DOHH2 (cell line): ENCODE measurements around the gene SYNCRIP.
"Not testable (repeated sequence)": the region's sequence is repeated elsewhere in the genome, so short reads cannot be mapped to it uniquely, and the experiment has no call there.

Experiments used
- H3F3A ChIP-seq: fragments of 200-600 bp; sonication (generic), shearing (Covaris generic); 2 replicates; pipeline ENCODE4 v1.6.0; 2016; ENCODE audit warnings: antibody characterized with exemption, mild to moderate bottlenecking; ENCODE audit not compliant: control insufficient read depth, insufficient read depth
- H3K27ac ChIP-seq: fragments of 200-600 bp; sonication (generic); 2 replicates; pipeline ENCODE4 v1.5.1; 2014; ENCODE audit warnings: low read depth, mild to moderate bottlenecking, low read length, moderate library complexity
- H3K27me3 ChIP-seq: fragments of 200-600 bp; sonication (generic); 2 replicates; pipeline ENCODE4 v1.6.1; 2014; ENCODE audit warnings: mild to moderate bottlenecking, low read length, mixed read lengths; ENCODE audit not compliant: control insufficient read depth
- H3K36me3 ChIP-seq: fragments of 200-600 bp; sonication (generic); 2 replicates; pipeline ENCODE4 v1.6.1; 2014; ENCODE audit warnings: mild to moderate bottlenecking, low read length, moderate library complexity, mixed read lengths; ENCODE audit not compliant: control insufficient read depth
- H3K4me1 ChIP-seq: fragments of 200-600 bp; sonication (generic); 2 replicates; pipeline ENCODE4 v1.6.1; 2014; ENCODE audit warnings: mild to moderate bottlenecking, low read length, mixed read lengths; ENCODE audit not compliant: control insufficient read depth
- H3K4me2 ChIP-seq: fragments of 200-600 bp; sonication (generic); 2 replicates; pipeline ENCODE4 v1.6.0; 2014; ENCODE audit warnings: mild to moderate bottlenecking, low read length, moderate library complexity
- H3K4me3 ChIP-seq: fragments of 200-600 bp; sonication (generic); 2 replicates; pipeline ENCODE4 v1.5.1; 2014; ENCODE audit warnings: mild to moderate bottlenecking, low read length, mixed read lengths
- H3K79me2 ChIP-seq: fragments of 200-600 bp; sonication (generic); 2 replicates; pipeline ENCODE4 v1.6.1; 2014; ENCODE audit warnings: mild to moderate bottlenecking, low read length, mixed read lengths; ENCODE audit not compliant: control insufficient read depth
- H3K9me2 ChIP-seq: fragments of 200-600 bp; sonication (generic); replicated peaks from 2 replicates; pipeline ENCODE4 v1.6.1; 2014; ENCODE audit warnings: mild to moderate bottlenecking, low read length, mixed read lengths; ENCODE audit not compliant: control insufficient read depth
- H3K9me3 ChIP-seq: fragments of 200-600 bp; sonication (generic); 2 replicates; pipeline ENCODE4 v1.6.1; 2014; ENCODE audit warnings: antibody characterized with exemption, low read length, mixed read lengths; ENCODE audit not compliant: control insufficient read depth, insufficient read depth
- H4K20me1 ChIP-seq: fragments of 200-600 bp; sonication (generic); 2 replicates; pipeline ENCODE4 v1.6.0; 2014; ENCODE audit warnings: low read depth, mild to moderate bottlenecking, antibody characterized with exemption, low read length, moderate library complexity; ENCODE audit not compliant: control insufficient read depth, insufficient read depth
- CTCF ChIP-seq: fragments of 200-600 bp; sonication (generic); IDR thresholded peaks from one replicate; pipeline ENCODE4 v1.5.1; 2014; ENCODE audit warnings: antibody characterized with exemption, mild to moderate bottlenecking, low read depth, low read length; ENCODE audit not compliant: poor library complexity, severe bottlenecking
- EZH2phosphoT487 ChIP-seq: fragments of 200-600 bp; sonication (generic); IDR thresholded peaks from 2 replicates; pipeline ENCODE4 v1.6.1; 2017; ENCODE audit warnings: borderline replicate concordance, mild to moderate bottlenecking, antibody characterized with exemption, low read length, moderate library complexity, mixed read lengths

The SYNCRIP gene

GRCh38 chr6:85637579-85637978 is 5.1 kb downstream of the SYNCRIP start:
- Histone ChIP-seq H4K20me1 (peaks cover 46% of the 10 kb centered on the region), H3K27me3 (no peaks in the 10 kb centered on the region; the same call in 1 of the 2 replicates), H3K36me3 (peaks cover 97% of the 10 kb centered on the region), H3K4me3 (no peak overlapping the region), H3K4me1 (peaks cover 41% of the 10 kb centered on the region), H3K9me3 (no peaks in the 10 kb centered on the region), H3K4me2 (no peak overlapping the region), H3K9me2 (no peaks in the 10 kb centered on the region), H3K27ac (no peak overlapping the region), H3K79me2 (peaks cover 98% of the 10 kb centered on the region), H3F3A (peaks cover 7% of the 10 kb centered on the region; the same call in 1 of the 2 replicates)
- no peak for TF ChIP-seq CTCF
- no peak for TF ChIP-seq EZH2phosphoT487

- no peak for TF ChIP-seq EZH2phosphoT487
- no peak for TF ChIP-seq CTCF
- Histone ChIP-seq H3K36me3 (peaks cover 96% of the 10 kb centered on the region), H3K9me3 (no peaks in the 10 kb centered on the region), H3K79me2 (peaks cover 98% of the 10 kb centered on the region), H3K27me3 (no peaks in the 10 kb centered on the region), H3K4me2 (no peak overlapping the region), H3F3A (peaks cover 7% of the 10 kb centered on the region; the same call in 1 of the 2 replicates), H4K20me1 (peaks cover 32% of the 10 kb centered on the region), H3K9me2 (no peaks in the 10 kb centered on the region), H3K27ac (no peak overlapping the region), H3K4me3 (no peak overlapping the region), H3K4me1 (peaks cover 6% of the 10 kb centered on the region; the same call in 1 of the 2 replicates)
These were observed 10.3 kb downstream of the SYNCRIP start for GRCh38 chr6:85632164-85632942.

GRCh38 chr6:85631117-85631516 is 11.6 kb downstream of the SYNCRIP start:
- not testable (repeated sequence) for H3F3A ChIP-seq

GRCh38 chr6:85628353-85628752 is 14.3 kb downstream of the SYNCRIP start:
- Histone ChIP-seq H3F3A (peaks cover 3% of the 10 kb centered on the region), H3K36me3 (peaks cover 96% of the 10 kb centered on the region), H3K27me3 (no peaks in the 10 kb centered on the region), H3K4me1 (no peaks in the 10 kb centered on the region), H3K27ac (no peak overlapping the region), H3K4me3 (no peak overlapping the region), H3K79me2 (peaks cover 98% of the 10 kb centered on the region), H4K20me1 (peaks cover 50% of the 10 kb centered on the region; the same call in 1 of the 2 replicates), H3K9me2 (no peaks in the 10 kb centered on the region), H3K4me2 (no peak overlapping the region), H3K9me3 (no peaks in the 10 kb centered on the region)
- TF ChIP-seq EZH2phosphoT487: no peak
- TF ChIP-seq CTCF: no peak

More at GRCh38 chr6:85631117-85631516, 11.6 kb downstream of the SYNCRIP start:
- not testable (repeated sequence) for H3K9me2 ChIP-seq, H3K27me3 ChIP-seq, H3K4me1 ChIP-seq, H3K4me2 ChIP-seq, H3K4me3 ChIP-seq, H3K9me3 ChIP-seq, H3K27ac ChIP-seq
- peaks cover 96% of the 10 kb centered on the region for H3K36me3 ChIP-seq
- peaks cover 98% of the 10 kb centered on the region for H3K79me2 ChIP-seq
- peaks cover 37% of the 10 kb centered on the region; the same call in 1 of the 2 replicates for H4K20me1 ChIP-seq
